SK-N-SH treated with all-trans-retinoic acid at 6 μM for 48 hours (cell line): ENCODE results near the gene DMAC2L.
A peak's percentile ranks its signal among the peaks of the same experiment; 100 is the strongest.
"Not testable (repeated sequence)": the region's sequence is repeated elsewhere in the genome, so short reads cannot be mapped to it uniquely, and the experiment has no call there.

Experiments
- ATAC-seq: fragments of 200-7000 bp; cut with Tn5 transposase; 3 replicates; pipeline ENCODE4 v1.9.1; 2020; ENCODE audit warnings: mild to moderate bottlenecking, moderate library complexity
- BACH2 ChIP-seq: fragments of 250-450 bp; sonication (Bioruptor Pico); IDR thresholded peaks from 2 replicates; pipeline ENCODE4 v1.9.0; 2021; ENCODE audit warnings: mild to moderate bottlenecking, borderline replicate concordance
- CSDC2 ChIP-seq: fragments of 250-450 bp; sonication (Bioruptor Pico); IDR thresholded peaks from 2 replicates; pipeline ENCODE4 v1.5.0; 2020; ENCODE audit warnings: mild to moderate bottlenecking, moderate library complexity
- ESRRG ChIP-seq: fragments of 250-450 bp; sonication (Bioruptor Pico); IDR thresholded peaks from 2 replicates; pipeline ENCODE4 v1.6.1; 2021; ENCODE audit warnings: mild to moderate bottlenecking
- GLIS3 ChIP-seq: fragments of 250-450 bp; sonication (Bioruptor Pico); IDR thresholded peaks from 2 replicates; pipeline ENCODE4 v1.5.0; 2020; ENCODE audit warnings: mild to moderate bottlenecking, moderate library complexity
- ISL1 ChIP-seq: fragments of 250-450 bp; sonication (Bioruptor Pico); IDR thresholded peaks from 2 replicates; pipeline ENCODE4 v2.1.2; 2022; ENCODE audit warnings: mild to moderate bottlenecking, moderate library complexity
- OSR1 ChIP-seq: fragments of 250-450 bp; sonication (Bioruptor Pico); IDR thresholded peaks from 2 replicates; pipeline ENCODE4 v1.8.0; 2022; ENCODE audit warnings: moderate library complexity, mild to moderate bottlenecking, inconsistent platforms
- RARB ChIP-seq: fragments of 250-450 bp; sonication (Bioruptor Pico); IDR thresholded peaks from 2 replicates; pipeline ENCODE4 v1.8.0; 2021; ENCODE audit warnings: mild to moderate bottlenecking, moderate library complexity
- SNAI2 ChIP-seq: fragments of 250-450 bp; sonication (Bioruptor Pico); IDR thresholded peaks from 2 replicates; pipeline ENCODE4 v1.5.0; 2020; ENCODE audit warnings: mild to moderate bottlenecking, moderate library complexity
- TCF4 ChIP-seq: fragments of 250-450 bp; sonication (Bioruptor Pico); IDR thresholded peaks from 2 replicates; pipeline ENCODE4 v1.8.0; 2021; ENCODE audit warnings: mild to moderate bottlenecking, moderate library complexity, borderline replicate concordance
- ZC3H10 ChIP-seq: fragments of 250-450 bp; sonication (Bioruptor Pico); IDR thresholded peaks from 2 replicates; pipeline ENCODE4 v1.5.1; 2021; ENCODE audit warnings: mild to moderate bottlenecking, moderate library complexity
- ZNF565 ChIP-seq: fragments of 450-650 bp; formaldehyde crosslinking; conservative IDR thresholded peaks from 2 replicates; pipeline ENCODE4 v1.5.0; 2020; ENCODE audit warnings: low read depth, mild to moderate bottlenecking, moderate library complexity
- ZNF8 ChIP-seq: fragments of 450-650 bp; formaldehyde crosslinking; IDR thresholded peaks from 2 replicates; pipeline ENCODE4 v1.5.0; 2020; ENCODE audit warnings: mild to moderate bottlenecking, moderate library complexity
- TF ChIP-seq, protein P1 (sequence below): fragments of 250-450 bp; sonication (Bioruptor Pico); IDR thresholded peaks from 2 replicates; pipeline ENCODE4 v1.5.1; 2020; ENCODE audit warnings: low read depth, mild to moderate bottlenecking, moderate library complexity
- TF ChIP-seq, protein P2 (sequence below): fragments of 250-450 bp; sonication (Bioruptor Pico); IDR thresholded peaks from 2 replicates; pipeline ENCODE4 v1.5.1; 2021; ENCODE audit warnings: mild to moderate bottlenecking, moderate library complexity
- TF ChIP-seq, protein P3 (sequence below): fragments of 250-450 bp; sonication (Bioruptor Pico); IDR thresholded peaks from 2 replicates; pipeline ENCODE4 v1.8.0; 2021; ENCODE audit warnings: low read depth, mild to moderate bottlenecking, moderate library complexity, borderline replicate concordance
- TF ChIP-seq, protein P4 (sequence below): fragments of 250-450 bp; sonication (Bioruptor Pico); IDR thresholded peaks from 2 replicates; pipeline ENCODE4 v1.8.0; 2020; ENCODE audit warnings: mild to moderate bottlenecking, moderate library complexity, borderline replicate concordance
- TF ChIP-seq, protein P5 (sequence below): fragments of 250-450 bp; sonication (Bioruptor Pico); IDR thresholded peaks from 2 replicates; pipeline ENCODE4 v1.5.0; 2020; ENCODE audit warnings: mild to moderate bottlenecking, moderate library complexity

Gene DMAC2L

DNA sequence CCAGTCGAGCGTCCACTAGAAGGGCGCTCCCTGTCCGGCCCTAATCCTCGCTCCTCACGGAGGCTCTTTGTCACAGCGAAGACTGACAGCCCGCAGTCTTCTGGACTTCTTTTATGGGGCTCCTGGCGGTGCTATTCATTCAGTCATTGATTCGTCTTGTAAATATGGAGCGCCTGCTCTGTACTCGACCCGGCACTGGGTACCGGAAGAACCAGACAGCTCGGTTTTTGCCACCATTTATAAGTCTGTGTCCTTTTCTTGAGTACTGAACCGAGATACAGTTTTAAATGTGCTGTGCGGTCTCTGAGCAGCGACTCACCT lies 570 bp downstream of the DMAC2L start:
- ATAC-seq = peak; percentile 37
- TF ChIP-seq, protein P1, sequence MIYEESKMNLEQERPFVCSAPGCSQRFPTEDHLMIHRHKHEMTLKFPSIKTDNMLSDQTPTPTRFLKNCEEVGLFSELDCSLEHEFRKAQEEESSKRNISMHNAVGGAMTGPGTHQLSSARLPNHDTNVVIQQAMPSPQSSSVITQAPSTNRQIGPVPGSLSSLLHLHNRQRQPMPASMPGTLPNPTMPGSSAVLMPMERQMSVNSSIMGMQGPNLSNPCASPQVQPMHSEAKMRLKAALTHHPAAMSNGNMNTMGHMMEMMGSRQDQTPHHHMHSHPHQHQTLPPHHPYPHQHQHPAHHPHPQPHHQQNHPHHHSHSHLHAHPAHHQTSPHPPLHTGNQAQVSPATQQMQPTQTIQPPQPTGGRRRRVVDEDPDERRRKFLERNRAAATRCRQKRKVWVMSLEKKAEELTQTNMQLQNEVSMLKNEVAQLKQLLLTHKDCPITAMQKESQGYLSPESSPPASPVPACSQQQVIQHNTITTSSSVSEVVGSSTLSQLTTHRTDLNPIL (CRISPR knock-in tag) = no peak
- TF ChIP-seq BACH2 (CRISPR knock-in tag) (no peak), ESRRG (CRISPR knock-in tag) (no peak), ISL1 (CRISPR knock-in tag) (no peak), ZNF8 (CRISPR knock-in tag) (no peak), GLIS3 (CRISPR knock-in tag) (no peak), TCF4 (no peak), OSR1 (no peak), CSDC2 (no peak), ZNF565 (CRISPR knock-in tag) (no peak), ZC3H10 (CRISPR knock-in tag) (no peak), SNAI2 (CRISPR knock-in tag) (no peak)
- TF ChIP-seq, protein P2, sequence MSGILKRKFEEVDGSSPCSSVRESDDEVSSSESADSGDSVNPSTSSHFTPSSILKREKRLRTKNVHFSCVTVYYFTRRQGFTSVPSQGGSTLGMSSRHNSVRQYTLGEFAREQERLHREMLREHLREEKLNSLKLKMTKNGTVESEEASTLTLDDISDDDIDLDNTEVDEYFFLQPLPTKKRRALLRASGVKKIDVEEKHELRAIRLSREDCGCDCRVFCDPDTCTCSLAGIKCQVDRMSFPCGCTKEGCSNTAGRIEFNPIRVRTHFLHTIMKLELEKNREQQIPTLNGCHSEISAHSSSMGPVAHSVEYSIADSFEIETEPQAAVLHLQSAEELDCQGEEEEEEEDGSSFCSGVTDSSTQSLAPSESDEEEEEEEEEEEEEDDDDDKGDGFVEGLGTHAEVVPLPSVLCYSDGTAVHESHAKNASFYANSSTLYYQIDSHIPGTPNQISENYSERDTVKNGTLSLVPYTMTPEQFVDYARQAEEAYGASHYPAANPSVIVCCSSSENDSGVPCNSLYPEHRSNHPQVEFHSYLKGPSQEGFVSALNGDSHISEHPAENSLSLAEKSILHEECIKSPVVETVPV (CRISPR knock-in tag) = no peak
- TF ChIP-seq, protein P3, sequence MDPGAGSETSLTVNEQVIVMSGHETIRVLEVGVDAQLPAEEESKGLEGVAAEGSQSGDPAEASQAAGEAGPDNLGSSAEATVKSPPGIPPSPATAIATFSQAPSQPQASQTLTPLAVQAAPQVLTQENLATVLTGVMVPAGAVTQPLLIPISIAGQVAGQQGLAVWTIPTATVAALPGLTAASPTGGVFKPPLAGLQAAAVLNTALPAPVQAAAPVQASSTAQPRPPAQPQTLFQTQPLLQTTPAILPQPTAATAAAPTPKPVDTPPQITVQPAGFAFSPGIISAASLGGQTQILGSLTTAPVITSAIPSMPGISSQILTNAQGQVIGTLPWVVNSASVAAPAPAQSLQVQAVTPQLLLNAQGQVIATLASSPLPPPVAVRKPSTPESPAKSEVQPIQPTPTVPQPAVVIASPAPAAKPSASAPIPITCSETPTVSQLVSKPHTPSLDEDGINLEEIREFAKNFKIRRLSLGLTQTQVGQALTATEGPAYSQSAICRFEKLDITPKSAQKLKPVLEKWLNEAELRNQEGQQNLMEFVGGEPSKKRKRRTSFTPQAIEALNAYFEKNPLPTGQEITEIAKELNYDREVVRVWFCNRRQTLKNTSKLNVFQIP (CRISPR knock-in tag) = no peak
- TF ChIP-seq, all 23 proteins: peak for 0

DNA sequence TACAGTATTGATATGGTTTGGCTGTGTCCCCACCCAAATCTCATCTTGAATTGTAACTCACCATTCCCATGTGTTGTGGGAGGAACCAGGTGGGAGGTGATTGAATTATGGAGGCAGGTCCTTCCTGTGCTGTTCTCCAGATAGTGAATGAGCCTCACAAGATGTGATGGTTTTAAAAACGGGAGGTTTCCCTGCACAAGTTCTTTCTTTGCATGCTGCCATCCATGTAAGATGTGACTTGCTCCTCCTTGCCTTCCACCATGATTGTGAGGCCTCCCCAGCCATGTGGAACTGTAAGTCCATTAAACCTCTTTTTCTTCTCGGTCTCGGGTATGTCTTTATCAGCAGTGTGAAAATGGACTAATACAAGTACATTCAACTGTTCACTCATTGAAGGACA lies 2.0 kb downstream of the DMAC2L start:
- ATAC-seq = not testable (repeated sequence)

DNA sequence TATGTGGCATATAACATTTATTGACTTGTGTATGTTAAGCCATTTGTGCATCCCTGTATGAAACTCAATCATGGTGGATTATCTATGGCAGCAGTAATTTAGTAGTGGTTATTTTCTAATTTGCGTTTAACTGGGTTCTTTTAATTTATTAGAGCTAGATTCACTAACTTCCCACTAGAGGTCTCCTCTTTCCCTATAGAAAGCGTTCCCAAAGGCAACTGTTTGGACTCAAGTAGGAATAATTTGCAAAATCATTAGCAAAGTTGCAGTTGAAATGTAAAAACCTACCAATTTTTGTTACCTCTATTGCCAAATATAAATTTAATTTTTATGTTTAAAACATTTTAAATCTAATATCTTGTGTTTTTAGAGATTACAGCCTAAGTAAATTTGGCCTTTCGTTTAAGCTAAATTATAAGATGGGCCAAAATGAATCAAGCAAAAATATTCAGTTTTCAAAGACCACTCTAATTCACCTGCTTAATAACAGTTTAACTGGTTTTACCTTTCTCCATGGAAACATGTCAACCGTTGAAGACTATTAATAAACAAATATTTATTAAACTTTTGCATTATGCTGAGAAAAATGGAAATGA lies 6.0 kb downstream of the DMAC2L start:
- no peak for ATAC-seq

More for the DNA sequence above, 6.0 kb downstream of the DMAC2L start:
- TF ChIP-seq BACH2 (CRISPR knock-in tag) (no peak), TCF4 (no peak), CSDC2 (no peak), ZNF565 (CRISPR knock-in tag) (no peak), GLIS3 (CRISPR knock-in tag) (no peak), RARB (no peak)
- TF ChIP-seq, protein P1 (CRISPR knock-in tag) = no peak
- TF ChIP-seq, protein P4, sequence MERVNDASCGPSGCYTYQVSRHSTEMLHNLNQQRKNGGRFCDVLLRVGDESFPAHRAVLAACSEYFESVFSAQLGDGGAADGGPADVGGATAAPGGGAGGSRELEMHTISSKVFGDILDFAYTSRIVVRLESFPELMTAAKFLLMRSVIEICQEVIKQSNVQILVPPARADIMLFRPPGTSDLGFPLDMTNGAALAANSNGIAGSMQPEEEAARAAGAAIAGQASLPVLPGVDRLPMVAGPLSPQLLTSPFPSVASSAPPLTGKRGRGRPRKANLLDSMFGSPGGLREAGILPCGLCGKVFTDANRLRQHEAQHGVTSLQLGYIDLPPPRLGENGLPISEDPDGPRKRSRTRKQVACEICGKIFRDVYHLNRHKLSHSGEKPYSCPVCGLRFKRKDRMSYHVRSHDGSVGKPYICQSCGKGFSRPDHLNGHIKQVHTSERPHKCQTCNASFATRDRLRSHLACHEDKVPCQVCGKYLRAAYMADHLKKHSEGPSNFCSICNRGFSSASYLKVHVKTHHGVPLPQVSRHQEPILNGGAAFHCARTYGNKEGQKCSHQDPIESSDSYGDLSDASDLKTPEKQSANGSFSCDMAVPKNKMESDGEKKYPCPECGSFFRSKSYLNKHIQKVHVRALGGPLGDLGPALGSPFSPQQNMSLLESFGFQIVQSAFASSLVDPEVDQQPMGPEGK (CRISPR knock-in tag) = no peak
- TF ChIP-seq, protein P5, sequence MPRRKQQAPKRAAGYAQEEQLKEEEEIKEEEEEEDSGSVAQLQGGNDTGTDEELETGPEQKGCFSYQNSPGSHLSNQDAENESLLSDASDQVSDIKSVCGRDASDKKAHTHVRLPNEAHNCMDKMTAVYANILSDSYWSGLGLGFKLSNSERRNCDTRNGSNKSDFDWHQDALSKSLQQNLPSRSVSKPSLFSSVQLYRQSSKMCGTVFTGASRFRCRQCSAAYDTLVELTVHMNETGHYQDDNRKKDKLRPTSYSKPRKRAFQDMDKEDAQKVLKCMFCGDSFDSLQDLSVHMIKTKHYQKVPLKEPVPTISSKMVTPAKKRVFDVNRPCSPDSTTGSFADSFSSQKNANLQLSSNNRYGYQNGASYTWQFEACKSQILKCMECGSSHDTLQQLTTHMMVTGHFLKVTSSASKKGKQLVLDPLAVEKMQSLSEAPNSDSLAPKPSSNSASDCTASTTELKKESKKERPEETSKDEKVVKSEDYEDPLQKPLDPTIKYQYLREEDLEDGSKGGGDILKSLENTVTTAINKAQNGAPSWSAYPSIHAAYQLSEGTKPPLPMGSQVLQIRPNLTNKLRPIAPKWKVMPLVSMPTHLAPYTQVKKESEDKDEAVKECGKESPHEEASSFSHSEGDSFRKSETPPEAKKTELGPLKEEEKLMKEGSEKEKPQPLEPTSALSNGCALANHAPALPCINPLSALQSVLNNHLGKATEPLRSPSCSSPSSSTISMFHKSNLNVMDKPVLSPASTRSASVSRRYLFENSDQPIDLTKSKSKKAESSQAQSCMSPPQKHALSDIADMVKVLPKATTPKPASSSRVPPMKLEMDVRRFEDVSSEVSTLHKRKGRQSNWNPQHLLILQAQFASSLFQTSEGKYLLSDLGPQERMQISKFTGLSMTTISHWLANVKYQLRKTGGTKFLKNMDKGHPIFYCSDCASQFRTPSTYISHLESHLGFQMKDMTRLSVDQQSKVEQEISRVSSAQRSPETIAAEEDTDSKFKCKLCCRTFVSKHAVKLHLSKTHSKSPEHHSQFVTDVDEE (CRISPR knock-in tag) = no peak
